ENCODE measurements around the gene SMG5.

GRCh38 chr1:156298852-156299357 lies 16.3 kb upstream of the SMG5 start, which contains the start of gene VHLL:
- no peak for TF ChIP-seq CTCF (IDR thresholded peaks at IDR 0.05)
- TF ChIP-seq EZH2phosphoT487 (IDR thresholded peaks at IDR 0.05): no peak

Measured in neural progenitor cell (in vitro differentiated cells).